COLO829 (cell line): ENCODE data around the gene ADGRV1.

Experiments
- DNase-seq: peaks from one replicate; pipeline ENCODE4 v3.0.0; 2012; ENCODE audit warnings: low spot score

The ADGRV1 gene

DNA sequence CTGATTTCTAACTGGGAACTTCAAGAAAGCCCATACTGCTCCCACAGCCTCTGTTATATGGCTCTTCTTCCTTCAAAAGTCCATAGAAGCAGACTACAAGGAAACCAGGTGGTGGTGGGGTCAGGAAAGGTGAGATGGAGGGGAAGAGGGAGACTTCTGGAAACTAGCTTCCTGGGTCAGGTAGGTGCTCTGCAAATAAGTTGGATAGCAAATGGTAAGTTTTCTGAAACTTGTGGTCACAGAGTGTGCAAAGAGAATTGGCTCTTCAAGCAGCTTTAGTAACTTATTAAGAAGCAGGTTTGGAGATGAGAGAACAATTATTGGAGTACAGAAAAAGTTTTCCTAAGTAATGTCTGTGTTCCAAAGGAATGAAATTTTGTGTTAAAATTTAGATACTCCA lies 316.9 kb downstream of the ADGRV1 start:
- no peak for DNase-seq

DNA sequence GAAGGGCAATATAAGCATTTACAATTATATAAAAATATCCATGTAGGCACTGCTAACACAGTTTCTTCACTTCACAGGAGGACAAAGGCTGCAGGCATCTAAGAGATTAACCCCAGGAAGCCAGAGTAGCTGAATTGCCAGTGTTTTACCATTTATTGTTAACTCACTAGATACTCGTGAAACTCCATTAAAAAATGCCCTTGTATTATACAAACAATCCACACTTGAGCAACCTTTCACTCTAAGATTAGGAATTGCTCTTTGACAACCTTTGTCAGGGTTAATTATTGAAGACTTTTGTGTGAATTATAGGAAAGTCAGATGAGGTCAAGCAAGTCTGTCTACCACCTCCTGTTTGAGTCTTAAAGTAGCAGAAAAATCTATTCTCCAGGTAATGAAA lies 317.8 kb downstream of the ADGRV1 start:
- DNase-seq: no peak

DNA sequence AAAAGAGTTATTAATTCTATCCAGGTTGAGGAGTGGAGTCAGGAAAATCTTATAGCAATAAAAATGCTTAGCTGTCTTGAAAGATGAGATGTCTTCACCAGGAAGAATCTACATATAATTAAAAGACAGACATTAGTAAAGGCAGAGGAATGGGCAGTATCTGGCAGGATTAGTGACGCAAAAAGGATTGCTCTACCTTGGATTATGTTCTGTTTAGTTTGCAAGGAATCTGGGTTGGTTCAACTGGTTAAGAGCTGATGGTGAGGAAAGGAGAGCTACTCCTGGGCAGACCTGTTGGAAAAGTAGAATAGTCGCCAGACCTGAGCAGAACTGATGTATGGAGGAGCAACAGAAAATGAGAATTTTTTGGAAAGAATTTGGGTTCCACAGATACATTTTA lies 318.5 kb downstream of the ADGRV1 start:
- no peak for DNase-seq

DNA sequence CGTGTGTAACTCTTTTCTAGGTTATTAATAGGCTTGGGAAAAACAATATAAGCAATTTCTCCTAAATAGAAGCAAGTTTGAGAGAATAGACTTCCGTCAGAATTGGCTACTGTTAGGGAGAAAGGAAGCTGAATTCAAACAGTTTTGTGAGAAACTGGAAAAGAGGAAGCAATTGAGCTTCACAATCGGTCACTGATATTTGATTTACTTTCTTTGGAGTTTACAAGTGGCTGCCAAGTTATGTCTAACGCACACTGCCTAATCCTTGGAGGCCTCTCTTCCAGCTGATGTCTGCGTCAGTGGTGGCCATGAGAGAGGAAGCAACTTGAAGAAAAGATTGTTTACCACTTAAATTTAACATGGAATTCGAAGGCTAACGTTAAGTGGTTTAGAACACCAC lies 319.5 kb downstream of the ADGRV1 start:
- no peak for DNase-seq

DNA sequence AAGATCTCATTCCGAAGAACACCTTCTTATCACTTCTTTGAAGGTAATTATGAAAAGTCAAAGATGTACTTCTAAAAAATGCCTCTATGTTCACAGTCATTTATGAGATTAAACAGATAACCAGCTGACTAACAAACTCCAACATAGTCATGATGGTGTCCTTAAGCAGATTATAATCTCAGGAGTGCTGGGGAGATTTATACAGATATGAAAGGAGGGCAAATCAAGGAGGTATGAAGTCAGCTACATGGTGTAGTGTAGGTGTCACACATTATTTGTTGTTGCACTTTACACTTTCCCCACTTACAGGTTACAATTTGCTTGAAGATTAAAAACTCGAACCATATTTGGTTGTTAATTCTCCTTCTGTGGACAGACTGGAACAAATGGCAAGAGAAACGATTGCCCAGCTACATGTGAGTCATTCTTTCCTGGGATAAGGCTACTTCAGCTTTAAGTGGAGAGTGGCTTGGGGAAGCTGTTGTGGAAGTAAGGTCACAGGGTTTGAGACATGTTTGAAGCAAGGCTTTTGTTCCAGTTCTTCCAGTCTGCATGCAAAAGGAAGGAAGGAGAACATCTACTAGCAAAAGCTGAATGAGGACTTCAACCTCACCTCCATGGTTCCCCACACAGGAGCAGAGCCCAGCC lies 320.1 kb downstream of the ADGRV1 start:
- peak; percentile 35 for DNase-seq

DNA sequence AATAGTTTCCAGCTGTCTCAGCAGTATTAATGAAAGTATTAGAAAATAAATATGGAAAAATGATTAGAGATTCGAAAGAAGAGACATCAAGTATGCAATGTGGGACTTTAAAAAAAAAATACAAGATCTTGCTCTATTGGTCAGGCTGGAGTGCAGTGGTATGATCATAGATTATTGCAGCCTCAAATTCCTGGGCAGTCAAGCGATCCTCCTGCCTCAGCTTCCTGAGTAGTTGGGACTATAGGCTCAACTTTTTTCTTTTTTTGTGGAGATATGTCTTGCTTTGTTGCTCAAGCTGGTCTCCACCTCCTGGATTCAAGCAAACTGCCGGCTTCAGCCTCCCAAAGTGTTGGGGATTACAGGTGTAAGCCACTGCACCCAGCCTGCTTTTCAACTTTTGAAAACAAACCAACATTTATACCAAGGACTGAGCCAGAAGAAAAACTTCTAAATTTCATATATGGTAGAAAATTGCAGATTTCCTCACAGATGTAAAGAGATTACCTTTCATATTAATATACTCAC lies 323.1 kb downstream of the ADGRV1 start:
- DNase-seq: no peak

DNA sequence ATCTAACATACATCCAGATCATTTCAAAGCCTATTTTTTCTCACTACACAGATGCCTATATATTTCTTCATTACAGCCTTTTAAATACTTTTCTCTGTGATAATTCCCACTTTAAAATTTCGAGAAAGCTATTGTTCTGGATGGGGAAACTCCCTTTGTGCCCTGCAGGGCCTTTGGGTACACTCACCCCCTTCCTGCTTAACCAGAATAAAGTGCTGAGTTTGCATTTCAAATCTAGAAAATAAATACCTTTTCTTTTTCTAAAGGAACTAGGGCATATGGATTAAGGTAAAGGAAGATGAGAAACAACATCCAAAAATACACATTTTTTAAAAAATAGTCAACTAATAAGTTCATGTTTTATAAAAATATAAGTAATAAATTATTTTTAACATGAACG lies 323.9 kb downstream of the ADGRV1 start:
- DNase-seq: no peak

DNA sequence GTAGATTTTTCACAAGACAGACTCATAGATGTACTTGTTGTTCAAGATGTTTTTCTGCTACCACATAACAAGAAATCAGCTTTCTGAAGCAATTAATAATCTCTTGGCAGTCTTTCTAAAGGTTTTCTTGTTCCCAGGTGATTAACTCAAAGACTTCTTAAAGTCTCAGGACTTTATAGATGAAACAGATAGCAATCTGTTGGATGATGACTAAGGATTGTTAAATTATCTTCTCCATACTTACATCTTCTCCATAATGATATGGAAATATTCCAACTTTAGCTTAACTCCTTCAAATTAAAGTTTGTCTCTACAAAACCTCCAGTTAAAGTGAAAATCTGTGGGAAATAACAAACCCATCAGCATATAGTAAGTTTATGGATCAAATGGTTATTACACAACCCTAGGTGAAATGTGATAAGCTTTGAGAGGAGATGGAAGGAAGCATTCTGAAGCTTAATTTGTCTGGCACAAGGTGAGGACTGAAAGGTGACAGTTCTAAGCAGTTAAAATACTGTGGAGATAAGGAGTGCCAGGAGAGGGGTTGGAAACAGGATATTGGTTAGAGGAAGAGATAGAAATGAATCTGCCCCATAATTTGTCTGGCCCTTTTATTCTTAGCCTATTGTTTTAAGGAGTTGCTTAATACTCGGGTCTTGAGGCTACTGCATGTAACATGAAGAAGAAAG lies 326.7 kb downstream of the ADGRV1 start:
- no peak for DNase-seq

DNA sequence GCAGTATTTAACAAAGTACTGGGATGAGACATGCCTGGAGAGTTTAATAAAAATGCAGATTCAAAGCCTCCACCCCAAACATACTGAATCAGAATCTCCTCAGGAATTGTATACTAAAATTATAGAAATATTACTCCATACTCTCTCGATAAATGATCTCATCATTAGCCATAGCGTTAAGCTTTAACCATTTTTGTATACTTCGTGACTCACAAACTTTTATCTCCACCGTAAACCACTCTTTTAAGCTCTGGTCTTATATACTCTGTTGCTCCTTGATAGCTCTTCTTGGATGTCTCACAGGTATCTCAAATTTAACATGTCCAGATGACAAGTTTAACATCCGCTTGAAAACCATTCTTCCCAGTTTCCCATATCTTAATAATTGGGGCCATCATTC lies 327.8 kb downstream of the ADGRV1 start:
- no peak for DNase-seq

DNA sequence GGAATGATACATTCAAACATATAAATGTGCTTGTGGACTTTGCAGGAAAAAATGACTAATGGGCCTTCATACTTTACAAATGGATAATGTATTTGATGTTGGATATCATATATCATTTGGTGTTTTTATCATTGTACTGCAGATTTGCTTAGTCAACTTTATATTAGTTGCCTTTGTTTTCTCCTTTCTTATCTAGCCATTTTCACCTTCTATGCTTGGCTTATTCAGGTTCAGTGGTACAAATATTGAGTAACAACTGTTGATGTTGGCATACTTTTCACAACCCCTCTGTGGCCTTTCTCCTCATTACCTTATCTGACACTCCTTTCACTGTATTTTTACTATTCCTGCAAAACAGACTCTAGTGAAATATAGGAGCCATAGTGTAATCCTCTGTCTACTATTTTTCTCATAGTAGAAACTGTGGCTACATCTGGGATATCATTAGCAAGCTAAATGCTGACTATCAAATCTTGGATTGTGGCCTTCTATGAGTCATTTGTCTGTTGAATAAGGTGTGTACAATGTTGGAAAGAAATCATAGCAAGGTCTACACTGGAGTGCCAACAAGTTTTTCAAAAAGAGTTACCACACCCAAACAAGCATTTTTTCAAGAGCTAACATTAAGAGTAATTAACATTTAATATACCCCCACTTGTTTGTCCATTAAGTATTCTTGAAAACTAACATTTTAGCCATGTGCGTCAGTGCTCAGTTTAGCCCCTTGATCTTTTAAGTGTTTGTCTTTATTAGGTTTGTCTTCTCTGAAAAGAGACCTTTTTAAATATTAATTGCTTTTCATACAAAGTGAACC lies 330.1 kb downstream of the ADGRV1 start:
- no peak for DNase-seq

DNA sequence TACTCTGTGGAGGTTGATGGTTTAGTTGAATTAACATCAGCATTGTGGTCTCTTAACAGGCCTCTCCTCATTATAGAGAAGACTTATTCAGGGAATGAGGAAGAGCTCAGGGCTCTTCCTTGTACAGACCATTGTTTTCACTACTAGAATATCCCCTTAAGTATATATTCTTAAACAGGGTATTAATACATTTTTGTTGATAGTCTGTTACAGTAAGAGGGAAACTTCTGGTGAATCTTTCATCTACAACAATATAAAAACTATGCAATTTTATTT lies 330.7 kb downstream of the ADGRV1 start:
- DNase-seq: no peak

DNA sequence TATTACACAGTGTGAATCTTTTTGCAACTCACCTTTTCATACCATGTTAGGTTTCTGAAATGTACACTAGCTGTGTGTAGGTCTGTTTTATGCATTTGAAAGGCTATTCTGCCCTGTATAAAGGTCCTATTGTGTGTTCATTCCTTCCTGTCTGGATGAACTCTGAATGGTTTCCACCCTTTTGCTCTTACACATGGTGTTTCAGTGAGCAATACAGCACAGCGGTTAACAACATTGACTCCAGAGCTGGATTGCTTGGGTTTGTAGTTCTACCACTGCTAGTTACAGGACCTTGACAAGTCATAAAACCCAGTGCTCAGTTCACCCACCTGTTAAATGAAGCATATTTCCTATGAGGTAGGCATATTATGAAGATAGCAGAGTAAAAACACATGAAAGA lies 331.6 kb downstream of the ADGRV1 start:
- no peak for DNase-seq

DNA sequence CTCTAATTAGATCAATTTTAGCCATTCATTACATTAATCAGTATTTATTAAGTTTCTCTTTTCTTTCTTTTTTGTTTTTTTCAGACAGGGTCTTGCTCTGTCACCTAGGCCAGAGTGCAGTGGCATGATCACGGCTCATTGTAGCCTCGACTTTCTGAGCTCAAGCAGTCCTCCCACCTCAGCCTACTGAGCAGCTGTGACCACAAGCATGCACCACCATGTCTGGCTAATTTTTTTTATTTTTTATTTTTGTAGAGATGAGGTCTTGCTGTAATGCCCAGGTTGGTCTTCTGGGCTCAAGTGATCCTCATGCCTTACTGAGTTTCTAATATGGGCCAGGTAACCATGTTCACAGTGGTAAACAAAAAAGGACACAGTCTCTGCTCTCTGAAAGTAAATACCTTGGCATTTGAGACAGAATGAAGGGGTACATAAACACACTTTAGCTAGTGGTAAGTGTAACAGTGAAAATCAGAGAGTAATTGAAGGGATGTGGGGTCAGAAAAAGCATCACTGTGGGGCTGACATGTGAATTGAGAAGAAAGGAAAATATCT lies 336.3 kb downstream of the ADGRV1 start:
- DNase-seq: no peak

DNA sequence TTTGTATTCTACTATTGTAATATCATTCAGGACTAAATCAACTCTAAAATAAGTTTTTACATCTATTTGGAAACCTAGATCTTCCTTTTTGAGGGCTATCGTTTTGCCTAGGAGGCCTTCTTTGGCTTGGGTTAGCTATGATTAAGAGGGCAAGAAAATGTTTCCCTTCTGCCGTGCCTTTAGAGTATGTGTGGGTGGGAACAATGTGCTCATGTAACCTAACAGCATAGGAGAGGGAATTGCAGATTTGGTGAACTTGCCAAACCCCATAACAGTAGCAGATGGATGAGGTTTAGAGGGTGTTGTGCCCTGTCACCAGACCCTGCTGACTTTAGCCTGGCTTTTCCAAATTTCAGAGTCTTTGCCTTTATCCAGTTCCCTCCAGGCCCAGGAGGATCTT lies 339.0 kb downstream of the ADGRV1 start:
- DNase-seq: no peak

DNA sequence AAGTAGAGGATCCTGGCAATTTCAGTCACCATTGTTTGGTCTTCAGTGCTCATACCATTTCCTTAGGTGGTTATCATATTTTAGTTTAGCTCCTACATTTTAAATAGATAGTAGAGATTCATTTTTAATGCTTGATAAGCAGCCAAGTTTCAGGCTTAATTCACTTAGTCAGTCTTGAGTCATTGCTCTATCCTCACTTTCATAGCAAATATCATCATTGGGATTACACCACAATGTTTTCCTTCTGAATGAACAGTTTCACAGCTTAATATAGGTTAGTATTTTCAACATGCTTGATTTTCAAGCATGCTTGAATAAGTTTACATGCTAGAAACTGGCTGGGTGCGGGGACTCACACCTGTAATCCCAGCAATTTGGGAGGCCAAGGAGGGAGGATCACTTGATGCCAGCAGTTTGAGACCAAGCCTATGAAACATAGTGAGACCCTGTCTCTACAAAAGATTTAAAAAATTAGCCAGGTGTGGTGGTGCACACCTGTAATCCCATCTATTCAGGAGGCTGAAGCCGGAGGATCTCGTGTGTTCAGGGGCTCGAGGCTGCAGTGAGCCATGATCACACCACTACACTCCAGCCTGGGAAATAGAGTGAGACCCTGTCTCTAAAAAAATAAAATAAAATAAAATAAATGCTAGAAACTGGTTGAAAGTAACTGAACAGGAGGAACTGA lies 339.9 kb downstream of the ADGRV1 start:
- no peak for DNase-seq

DNA sequence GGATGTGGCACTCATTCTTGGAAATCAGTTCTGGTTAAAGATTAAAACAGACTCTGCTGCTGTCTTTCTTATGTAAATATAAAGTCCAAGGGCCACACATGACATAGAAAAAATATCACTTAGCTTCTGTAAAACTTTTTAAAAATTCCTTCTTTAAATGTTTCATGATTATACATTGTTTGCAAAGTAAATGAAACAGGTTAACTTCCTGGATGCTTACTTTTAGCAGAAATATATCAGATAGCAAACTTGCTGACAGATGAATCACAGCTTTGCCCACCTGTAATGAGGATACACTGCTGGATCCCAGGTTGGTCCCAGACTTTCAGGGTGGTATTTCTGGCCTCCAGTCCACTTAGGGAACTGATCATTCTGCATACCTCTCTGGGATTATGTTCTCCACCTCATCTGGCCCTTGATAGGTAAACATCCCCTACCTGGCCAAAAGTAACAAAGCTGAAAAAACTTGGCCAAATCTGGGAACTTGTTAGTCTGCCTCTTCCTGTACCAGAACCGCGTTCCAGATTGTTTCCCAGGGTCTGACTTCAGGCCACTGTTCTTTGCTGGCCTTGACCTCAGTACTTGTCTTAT lies 340.5 kb downstream of the ADGRV1 start:
- no peak for DNase-seq

DNA sequence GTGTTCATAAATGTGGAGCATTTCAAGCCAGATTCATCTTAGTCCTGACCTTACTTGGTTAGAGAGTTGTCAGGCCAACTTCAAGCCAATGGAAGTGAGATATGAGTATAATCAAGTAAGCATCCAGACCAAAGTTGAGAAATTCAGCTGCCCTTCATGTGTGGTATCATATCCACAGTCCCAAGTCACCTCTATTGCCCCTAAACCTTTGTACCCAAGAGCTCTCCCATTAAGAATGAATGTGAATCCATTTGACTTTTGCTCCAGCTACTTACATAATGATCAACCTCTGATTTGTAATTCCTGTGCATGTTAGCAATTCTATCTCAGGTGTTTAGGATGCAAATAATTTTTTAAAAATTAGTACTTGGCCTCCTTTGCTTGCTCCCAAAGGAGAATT lies 342.7 kb downstream of the ADGRV1 start:
- no peak for DNase-seq

DNA sequence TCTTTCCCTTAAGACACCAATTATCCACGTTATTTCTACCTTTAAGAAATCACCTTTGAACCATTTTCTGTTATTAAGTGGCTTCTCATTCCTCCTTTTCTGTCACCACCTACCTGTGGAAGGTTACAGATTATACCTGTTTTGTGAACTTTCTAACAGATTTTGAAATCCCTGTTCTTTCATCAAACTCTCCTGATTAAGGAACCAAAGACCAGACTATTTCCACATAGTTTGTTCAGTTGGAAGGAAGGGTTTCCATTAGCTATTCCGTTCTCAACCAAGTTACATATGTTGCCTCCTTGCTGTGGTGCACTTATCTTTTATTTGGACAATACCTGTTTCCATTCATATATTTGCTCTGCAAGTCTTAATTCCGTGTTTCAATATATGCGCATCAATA lies 343.6 kb downstream of the ADGRV1 start:
- no peak for DNase-seq

DNA sequence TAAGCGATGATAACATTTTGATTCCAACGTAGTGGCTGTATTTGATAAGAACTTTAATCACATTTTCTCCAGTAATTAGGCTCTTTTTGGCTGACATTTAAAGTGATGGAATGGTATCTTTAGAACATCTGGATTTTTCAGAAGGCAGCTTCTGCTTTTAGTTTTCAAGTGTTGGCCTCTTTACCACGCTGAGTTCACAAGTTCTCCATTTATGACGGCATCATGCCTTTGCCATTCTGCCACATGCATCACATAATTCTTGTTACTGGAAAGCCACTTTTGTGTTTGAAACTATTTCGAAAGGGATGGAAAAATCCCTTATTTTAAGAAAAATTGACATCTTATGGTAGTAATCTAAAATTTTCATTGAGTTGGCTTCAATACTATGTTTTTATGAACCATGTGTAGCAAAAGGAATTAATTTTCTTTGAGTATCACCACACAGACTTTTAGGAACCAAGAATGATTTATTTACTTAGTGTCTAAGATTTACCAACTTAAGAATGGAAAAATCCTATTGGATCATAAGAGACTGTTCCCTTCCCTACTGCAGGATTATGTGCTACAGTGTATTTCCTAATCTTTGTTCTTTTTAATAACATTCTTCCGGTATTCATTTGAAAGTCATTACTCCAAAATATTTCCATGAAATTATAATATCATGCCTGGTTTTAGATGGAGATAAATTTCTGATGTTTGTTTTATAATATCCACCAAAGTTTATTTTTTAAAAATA lies 344.2 kb downstream of the ADGRV1 start:
- DNase-seq: no peak

DNA sequence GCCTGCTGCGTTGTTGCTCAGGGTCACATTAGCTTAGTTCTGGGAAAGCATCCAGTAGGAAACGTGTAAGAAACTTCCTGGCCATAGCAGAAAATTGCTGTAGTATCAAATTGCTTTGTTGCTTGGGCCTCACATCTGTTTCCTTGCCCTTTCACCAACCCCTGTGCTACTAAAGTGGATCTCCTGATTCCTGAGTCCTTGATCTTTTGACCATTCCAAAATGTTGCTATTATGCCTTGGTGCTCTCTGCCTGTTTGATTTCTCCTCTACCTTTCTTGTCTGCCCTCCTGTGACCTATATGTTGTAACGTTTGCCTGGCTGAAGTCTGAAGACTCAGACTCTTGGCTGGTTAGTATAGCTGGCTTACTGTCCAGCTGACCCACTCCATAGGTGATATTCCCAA lies 350.5 kb downstream of the ADGRV1 start:
- DNase-seq: no peak

DNA sequence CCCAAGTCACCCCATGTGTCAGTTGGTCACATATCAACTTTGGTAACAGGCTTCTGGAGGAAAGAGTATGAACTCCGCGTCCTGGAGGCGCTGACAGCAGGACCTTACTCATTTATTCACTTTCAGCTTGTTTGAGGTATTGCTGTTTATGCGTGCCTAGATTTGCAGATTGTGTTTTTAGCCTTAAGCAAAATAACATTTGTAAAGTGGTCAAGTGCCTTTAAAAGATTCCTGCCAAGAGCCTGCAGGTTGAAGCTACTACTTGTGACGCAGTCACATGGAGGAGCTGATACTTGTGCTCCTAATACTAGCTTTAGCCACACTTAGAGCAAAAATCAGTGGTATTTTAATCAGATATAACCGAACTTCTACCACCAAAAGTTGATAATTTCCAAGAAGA lies 351.3 kb downstream of the ADGRV1 start:
- DNase-seq: no peak
